K562 (cell line): ENCODE results near the gene NTSR1. TPM values are rescaled to one million over a fixed set of nuclear protein-coding genes. Genes with fewer than 3 reads are reported as not detected.

ENCODE experiments used
- CCNT2 ChIP-seq: IDR thresholded peaks from 2 replicates; pipeline ENCODE4 v1.6.1; 2011; ENCODE audit warnings: borderline replicate concordance, low read depth, mild to moderate bottlenecking, moderate library complexity, mixed read lengths, low read length; ENCODE audit not compliant: insufficient read length; ENCODE audit errors: extremely low read depth
- E2F3 ChIP-seq: fragments of 250-450 bp; sonication (Bioruptor Pico); IDR thresholded peaks from 2 replicates; pipeline ENCODE4 v1.4.0; 2020; ENCODE audit warnings: mild to moderate bottlenecking
- ELF1 ChIP-seq: fragments of 200-800 bp; sonication (Bioruptor generic); IDR thresholded peaks from 2 replicates; pipeline ENCODE4 v1.6.1; 2016; ENCODE audit warnings: missing genetic modification characterization, missing compliant biosample characterization
- HNRNPLL ChIP-seq: fragments of 200-400 bp; formaldehyde crosslinking; IDR thresholded peaks from 2 replicates; pipeline ENCODE4 v1.6.1; 2017; ENCODE audit warnings: low read length, low read depth, mild to moderate bottlenecking; ENCODE audit not compliant: poor library complexity, severe bottlenecking
- JUND ChIP-seq, 2 experiments: IDR thresholded peaks; 2 replicates in 1 of 2; 3 replicates in 1 of 2; pipeline ENCODE4 v1.6.1; 2011; ENCODE audit warnings: borderline replicate concordance in 2 of 2, low read depth in 2 of 2, low read length in 2 of 2, improper control_type of control experiment in 1 of 2, missing biosample characterization in 1 of 2, missing genetic modification characterization in 1 of 2, missing genetic modification reagents in 1 of 2
- MCM2 ChIP-seq: fragments of 450-650 bp; IDR thresholded peaks from 2 replicates; pipeline ENCODE4 v1.6.1; 2017; ENCODE audit warnings: low read depth, mild to moderate bottlenecking
- MTF1 ChIP-seq: fragments of 250-450 bp; sonication (Bioruptor Pico); IDR thresholded peaks from 2 replicates; pipeline ENCODE4 v1.9.0; 2021; ENCODE audit warnings: moderate library complexity, mild to moderate bottlenecking, inconsistent platforms, borderline replicate concordance
- SMARCA4 ChIP-seq: fragments of 450-650 bp; IDR thresholded peaks from 2 replicates; pipeline ENCODE4 v1.6.1; 2016
- SP2 ChIP-seq: IDR thresholded peaks from 2 replicates; pipeline ENCODE4 v1.6.1; 2011; ENCODE audit warnings: mild to moderate bottlenecking, low read depth, low read length, moderate library complexity; ENCODE audit not compliant: poor library complexity, severe bottlenecking; ENCODE audit errors: extremely low read depth
- STAT5A ChIP-seq: IDR thresholded peaks from 2 replicates; pipeline ENCODE4 v1.6.1; 2012; ENCODE audit warnings: low read length, inconsistent platforms, borderline replicate concordance
- ZBTB34 ChIP-seq: fragments of 250-450 bp; sonication (Bioruptor Pico); IDR thresholded peaks from 2 replicates; pipeline ENCODE4 v1.8.0; 2021; ENCODE audit warnings: mild to moderate bottlenecking, moderate library complexity
- ZC3H11A ChIP-seq: IDR thresholded peaks from 2 replicates; pipeline ENCODE4 v1.6.1; 2012; ENCODE audit warnings: low read depth, low read length, improper control_type of control experiment
- ZFP91 ChIP-seq: sonication (generic); formaldehyde crosslinking; IDR thresholded peaks from 2 replicates; pipeline ENCODE4 v1.8.0; 2022; ENCODE audit warnings: mild to moderate bottlenecking, missing genetic modification reagents
- ZNF395 ChIP-seq: fragments of 200-800 bp; sonication (Bioruptor generic); IDR thresholded peaks from 2 replicates; pipeline ENCODE4 v1.6.1; 2017; ENCODE audit warnings: missing genetic modification characterization, missing compliant biosample characterization
- ZNF75A ChIP-seq: fragments of 450-650 bp; formaldehyde crosslinking; IDR thresholded peaks from 2 replicates; pipeline ENCODE4 v1.4.0; 2020; ENCODE audit warnings: mild to moderate bottlenecking
- polyA plus RNA-seq, 8 experiments: library from polyadenylated mRNA; depleted of rRNA in 4 of 8; stranded (reverse) in 5 of 8; unstranded in 3 of 8; fragments of >200 nt; fragmentation: Nextera tagmentation in 2 of 8; fragmentation: Illumina TruSeq in 1 of 8; extraction: Ambion mirVana in 2 of 8; extraction: Trizol in 1 of 8; gene quantifications; 2 replicates each; pipeline versions ENCODE4 v1.2.1 to v1.2.3, GENCODE V29; 2011 to 2014; ENCODE audit warnings: inconsistent platforms in 1 of 8, missing spikeins in 1 of 8
- total RNA-seq, 7 experiments: library from RNA; depleted of rRNA in 6 of 7; stranded (reverse); fragments of >200 nt in 6 of 7; fragmentation: Illumina TruSeq in 2 of 7; extraction: Trizol in 2 of 7; gene quantifications; 2 replicates each; pipeline versions ENCODE4 v1.2.1 to v1.2.3, GENCODE V29; 2011 to 2021; ENCODE audit warnings: low replicate concordance in 1 of 7
- TF ChIP-seq, protein P1 (sequence below): sonication (generic); formaldehyde crosslinking; IDR thresholded peaks from 2 replicates; pipeline ENCODE4 v1.8.1; 2023; ENCODE audit warnings: mild to moderate bottlenecking, missing genetic modification reagents
- TF ChIP-seq, protein P2 (sequence below): sonication (generic); formaldehyde crosslinking; IDR thresholded peaks from 2 replicates; pipeline ENCODE4 v1.4.0; 2020; ENCODE audit warnings: mild to moderate bottlenecking, missing genetic modification reagents

The NTSR1 gene
- total and polyA plus RNA-seq, 9 of the 15 experiments (the other 6 are each of a cell fraction or from before 2014, with no cell fraction given), result 0.04 to 0.40 (median 0.13) TPM; not detected in 3

DNA sequence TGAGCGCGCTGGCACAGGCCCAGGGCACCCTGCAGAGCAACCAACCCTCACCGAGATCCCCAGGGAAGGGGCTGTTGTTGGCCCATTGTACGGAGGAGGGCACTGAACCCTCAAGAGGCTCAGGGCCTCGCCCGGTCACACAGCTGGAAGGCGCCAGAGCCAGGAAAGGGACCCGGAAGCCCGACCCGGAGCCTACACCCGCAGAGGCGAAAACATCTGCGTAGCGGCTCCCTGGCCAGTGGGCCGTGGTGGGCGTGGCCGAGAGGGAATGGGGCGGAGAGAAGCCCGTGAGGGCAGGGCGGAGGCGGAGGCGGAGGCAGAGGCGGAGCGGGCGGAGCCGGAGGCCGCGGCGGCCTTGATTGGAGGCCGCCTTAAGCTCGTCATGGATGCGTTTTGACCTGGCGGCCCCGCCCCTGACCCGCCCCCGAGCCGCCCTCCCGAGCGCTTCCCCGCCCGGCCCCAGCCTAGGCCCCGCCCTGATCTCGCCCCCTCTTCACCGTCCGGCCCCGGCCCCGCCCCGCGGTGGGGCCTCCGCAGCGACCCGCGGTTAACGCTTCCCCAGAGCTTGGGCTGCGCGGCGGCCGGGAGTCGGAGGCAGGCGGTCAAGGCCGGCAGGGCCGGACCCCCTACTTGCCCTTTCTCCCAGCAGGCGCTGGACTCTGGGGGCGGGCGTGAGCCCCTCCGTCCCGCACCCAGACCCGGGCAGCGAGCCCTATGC, 85.5 kb downstream of the NTSR1 start (continued):
- TF ChIP-seq, protein P1, sequence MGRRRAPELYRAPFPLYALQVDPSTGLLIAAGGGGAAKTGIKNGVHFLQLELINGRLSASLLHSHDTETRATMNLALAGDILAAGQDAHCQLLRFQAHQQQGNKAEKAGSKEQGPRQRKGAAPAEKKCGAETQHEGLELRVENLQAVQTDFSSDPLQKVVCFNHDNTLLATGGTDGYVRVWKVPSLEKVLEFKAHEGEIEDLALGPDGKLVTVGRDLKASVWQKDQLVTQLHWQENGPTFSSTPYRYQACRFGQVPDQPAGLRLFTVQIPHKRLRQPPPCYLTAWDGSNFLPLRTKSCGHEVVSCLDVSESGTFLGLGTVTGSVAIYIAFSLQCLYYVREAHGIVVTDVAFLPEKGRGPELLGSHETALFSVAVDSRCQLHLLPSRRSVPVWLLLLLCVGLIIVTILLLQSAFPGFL (CRISPR knock-in tag), result no peak
- TF ChIP-seq MTF1 (CRISPR knock-in tag) (no peak), HNRNPLL (no peak), SMARCA4 (no peak), ZFP91 (no peak), ELF1 (tag) (peak; percentile 84), ZNF75A (no peak), MCM2 (no peak), ZC3H11A (no peak), E2F3 (no peak; the same call in 1 of the 2 replicates), ZNF395 (no peak), JUND (IDR thresholded peaks at IDR 0.05; ENCODE audit: borderline replicate concordance, low read depth, low read length) (0 out of 2 replicates have a peak, but pooled peaks have one; percentile 6), JUND (tag; IDR thresholded peaks at IDR 0.05; ENCODE audit: borderline replicate concordance, low read depth, low read length) (no peak), STAT5A (no peak), CCNT2 (peak; percentile 96), SP2 (peak; percentile 21), ZBTB34 (CRISPR knock-in tag) (no peak)
- TF ChIP-seq, protein P2, sequence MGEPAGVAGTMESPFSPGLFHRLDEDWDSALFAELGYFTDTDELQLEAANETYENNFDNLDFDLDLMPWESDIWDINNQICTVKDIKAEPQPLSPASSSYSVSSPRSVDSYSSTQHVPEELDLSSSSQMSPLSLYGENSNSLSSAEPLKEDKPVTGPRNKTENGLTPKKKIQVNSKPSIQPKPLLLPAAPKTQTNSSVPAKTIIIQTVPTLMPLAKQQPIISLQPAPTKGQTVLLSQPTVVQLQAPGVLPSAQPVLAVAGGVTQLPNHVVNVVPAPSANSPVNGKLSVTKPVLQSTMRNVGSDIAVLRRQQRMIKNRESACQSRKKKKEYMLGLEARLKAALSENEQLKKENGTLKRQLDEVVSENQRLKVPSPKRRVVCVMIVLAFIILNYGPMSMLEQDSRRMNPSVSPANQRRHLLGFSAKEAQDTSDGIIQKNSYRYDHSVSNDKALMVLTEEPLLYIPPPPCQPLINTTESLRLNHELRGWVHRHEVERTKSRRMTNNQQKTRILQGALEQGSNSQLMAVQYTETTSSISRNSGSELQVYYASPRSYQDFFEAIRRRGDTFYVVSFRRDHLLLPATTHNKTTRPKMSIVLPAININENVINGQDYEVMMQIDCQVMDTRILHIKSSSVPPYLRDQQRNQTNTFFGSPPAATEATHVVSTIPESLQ (CRISPR knock-in tag), result no peak
